OCI-LY3 (cell line): ENCODE measurements around the gene MIER2.

Source experiments
- H2AFZ ChIP-seq: fragments of 200-600, 300-600 bp; shearing (Covaris generic); 2 replicates; pipeline ENCODE4 v1.6.0; 2014; ENCODE audit warnings: antibody characterized with exemption, low read depth, low read length
- H3K27ac ChIP-seq: fragments of 200-600, 300-600 bp; sonication (generic); 2 replicates; pipeline ENCODE4 v1.5.1; 2014; ENCODE audit warnings: mild to moderate bottlenecking, low read length, moderate library complexity, mixed read lengths
- H3K27me3 ChIP-seq: fragments of 200-600, 300-600 bp; sonication (generic); 2 replicates; pipeline ENCODE4 v1.6.1; 2014; ENCODE audit warnings: low read depth, low read length, mixed read lengths
- H3K36me3 ChIP-seq: fragments of 200-600, 300-600 bp; sonication (generic); replicated peaks from 2 replicates; pipeline ENCODE3; 2014; ENCODE audit warnings: low read depth, low read length, mixed read lengths
- H3K4me1 ChIP-seq: fragments of 300-600, 200-600 bp; sonication (generic); 2 replicates; pipeline ENCODE4 v1.6.1; 2014; ENCODE audit warnings: low read length, mixed read lengths
- H3K4me2 ChIP-seq: fragments of 200-600, 300-600 bp; sonication (generic); 2 replicates; pipeline ENCODE4 v1.6.1; 2014; ENCODE audit warnings: low read length, mixed read lengths
- H3K4me3 ChIP-seq: fragments of 300-600, 200-600 bp; sonication (generic); 2 replicates; pipeline ENCODE4 v1.5.1; 2014; ENCODE audit warnings: antibody characterized with exemption, mild to moderate bottlenecking, low read length, moderate library complexity
- H3K79me2 ChIP-seq: fragments of 300-600, 200-600 bp; shearing (Covaris generic); 2 replicates; pipeline ENCODE4 v1.6.1; 2014; ENCODE audit warnings: mild to moderate bottlenecking, low read length, mixed read lengths
- H3K9ac ChIP-seq: fragments of 300-600, 200-600 bp; shearing (Covaris generic); 2 replicates; pipeline ENCODE4 v1.6.0; 2014; ENCODE audit warnings: mild to moderate bottlenecking, low read length, moderate library complexity
- H3K9me3 ChIP-seq: fragments of 200-600, 300-600 bp; shearing (Covaris generic); 2 replicates; pipeline ENCODE4 v1.6.1; 2014; ENCODE audit warnings: low read length, mixed read lengths; ENCODE audit not compliant: insufficient read depth
- H4K20me1 ChIP-seq: fragments of 200-600, 300-600 bp; sonication (generic); 2 replicates; pipeline ENCODE4 v1.6.1; 2016; ENCODE audit warnings: low read length, mixed read lengths; ENCODE audit not compliant: insufficient read depth
- CTCF ChIP-seq: fragments of 200-600, 300-600 bp; sonication (generic); IDR thresholded peaks from 2 replicates; pipeline ENCODE4 v1.5.1; 2014; ENCODE audit warnings: antibody characterized with exemption, low read length, low read depth
- EZH2phosphoT487 ChIP-seq: fragments of 200-600 bp; shearing (Covaris generic); IDR thresholded peaks from 2 replicates; pipeline ENCODE4 v1.6.1; 2018; ENCODE audit warnings: antibody characterized with exemption, mixed run types, low read depth

The MIER2 gene

GRCh38 chr19:313169-313987, 31.2 kb downstream of the MIER2 start:
- Histone ChIP-seq H3K27ac (no peak overlapping the region), H3K4me2 (no peak overlapping the region), H3K4me3 (no peak overlapping the region), H3K36me3 (no peaks in the 10 kb centered on the region), H3K79me2 (no peaks in the 10 kb centered on the region), H3K4me1 (no peaks in the 10 kb centered on the region), H3K27me3 (no peaks in the 10 kb centered on the region), H3K9ac (no peak overlapping the region), H3K9me3 (no peaks in the 10 kb centered on the region), H4K20me1 (no peaks in the 10 kb centered on the region), H2AFZ (no peak overlapping the region)
- TF ChIP-seq CTCF, result no peak
- no peak for TF ChIP-seq EZH2phosphoT487

- no peaks in the 10 kb centered on the region for H3K27me3 ChIP-seq
- H3K4me1 ChIP-seq, result no peaks in the 10 kb centered on the region
- H3K27ac ChIP-seq, result no peak overlapping the region
- no peaks in the 10 kb centered on the region for H4K20me1 ChIP-seq
- H3K79me2 ChIP-seq, result no peaks in the 10 kb centered on the region
- no peak overlapping the region for H3K9ac ChIP-seq
- no peaks in the 10 kb centered on the region for H3K9me3 ChIP-seq
- H3K4me3 ChIP-seq, result no peak overlapping the region
- no peak overlapping the region for H2AFZ ChIP-seq
- no peaks in the 10 kb centered on the region for H3K36me3 ChIP-seq
- H3K4me2 ChIP-seq, result no peak overlapping the region
- TF ChIP-seq CTCF, result no peak
- TF ChIP-seq EZH2phosphoT487, result no peak
Observed at GRCh38 chr19:311813-312261, 32.8 kb downstream of the MIER2 start.

- H3K36me3 ChIP-seq, result no peaks in the 10 kb centered on the region
- no peaks in the 10 kb centered on the region for H3K4me1 ChIP-seq
- H3K4me2 ChIP-seq, result no peak overlapping the region
- no peaks in the 10 kb centered on the region for H3K9me3 ChIP-seq
- H4K20me1 ChIP-seq, result no peaks in the 10 kb centered on the region
- H3K4me3 ChIP-seq, result no peak overlapping the region
- H3K27ac ChIP-seq, result no peak overlapping the region
- no peaks in the 10 kb centered on the region for H3K79me2 ChIP-seq
- H2AFZ ChIP-seq, result no peak overlapping the region
- TF ChIP-seq EZH2phosphoT487 (no peak), CTCF (no peak)
- no peaks in the 10 kb centered on the region for H3K27me3 ChIP-seq
- H3K9ac ChIP-seq, result no peak overlapping the region
Observed at GRCh38 chr19:310781-311496, 33.7 kb downstream of the MIER2 start.

- Histone ChIP-seq H3K9me3 (no peaks in the 10 kb centered on the region), H3K4me1 (no peaks in the 10 kb centered on the region), H3K27ac (no peak overlapping the region), H3K9ac (no peak overlapping the region), H2AFZ (no peak overlapping the region), H3K4me2 (no peak overlapping the region), H4K20me1 (no peaks in the 10 kb centered on the region), H3K27me3 (no peaks in the 10 kb centered on the region), H3K36me3 (no peaks in the 10 kb centered on the region), H3K79me2 (no peaks in the 10 kb centered on the region), H3K4me3 (no peak overlapping the region)
- no peak for TF ChIP-seq EZH2phosphoT487
- TF ChIP-seq CTCF, result no peak
Observed at GRCh38 chr19:310141-310651, 34.4 kb downstream of the MIER2 start.
